Right renal pelvis (tissue), 4 donors: ENCODE data around the gene PTOV1. TPM values are rescaled to one million over a fixed set of nuclear protein-coding genes. Genes with fewer than 3 reads are reported as not detected.
A peak's percentile ranks its signal among the peaks of the same experiment; 100 is the strongest.

ENCODE experiments used
- DNase-seq, 4 donors: peaks; one replicate each; pipeline ENCODE4 v3.0.0-alpha.2; 2013; ENCODE audit warnings: low read depth in 4 of 4, low spot score in 3 of 4, missing footprints in 1 of 4
- polyA plus RNA-seq, 4 donors: library from polyadenylated mRNA; unstranded; fragments of 120-200 nt; gene quantifications; one replicate each; pipeline ENCODE4 v1.2.1, GENCODE V29; 2013; ENCODE audit not compliant: insufficient read length in 4 of 4

PTOV1 gene
- polyA plus RNA-seq, 4 donors, result 249 to 353 (median 277) TPM

GRCh38 chr19:49884109-49884508, 33.1 kb downstream of the PTOV1 start:
- DNase-seq, result no peak

- no peak for DNase-seq
Observed at GRCh38 chr19:49884760-49885159, 33.8 kb downstream of the PTOV1 start.

DNA sequence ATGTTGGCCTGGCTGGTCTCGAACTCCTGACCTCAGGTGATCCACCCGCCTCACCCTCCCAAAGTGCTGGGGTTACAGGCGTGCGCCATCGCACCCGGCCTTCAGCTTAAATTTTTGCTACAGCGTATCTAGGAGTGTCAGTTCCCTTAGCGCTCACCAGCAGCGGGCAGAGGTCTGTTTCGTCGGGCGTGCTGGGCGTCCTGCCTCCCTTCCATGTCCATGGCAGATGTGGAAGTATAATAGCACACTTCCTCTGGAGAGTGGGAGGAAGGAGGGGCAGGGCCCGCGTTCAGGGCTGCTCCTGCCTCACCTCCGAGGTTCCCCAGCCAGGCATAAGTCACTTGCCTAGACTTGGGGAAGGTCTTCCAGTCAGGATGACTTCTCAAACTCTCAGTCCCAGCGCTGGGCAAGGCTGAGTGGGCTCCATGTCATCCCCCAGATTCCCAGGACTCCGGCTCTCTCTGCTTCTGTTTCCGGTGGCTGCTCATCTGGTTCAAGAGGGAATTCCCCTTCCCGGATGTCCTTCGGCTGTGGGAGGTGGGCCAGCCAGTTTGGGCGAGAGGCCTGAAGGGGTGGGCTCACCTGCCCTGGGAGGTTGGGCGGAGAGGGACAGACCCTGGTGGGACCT, 36.2 kb downstream of the PTOV1 start:
- DNase-seq, result no peak

- no peak for DNase-seq
Observed at GRCh38 chr19:49887665-49888509, 36.9 kb downstream of the PTOV1 start.

DNA sequence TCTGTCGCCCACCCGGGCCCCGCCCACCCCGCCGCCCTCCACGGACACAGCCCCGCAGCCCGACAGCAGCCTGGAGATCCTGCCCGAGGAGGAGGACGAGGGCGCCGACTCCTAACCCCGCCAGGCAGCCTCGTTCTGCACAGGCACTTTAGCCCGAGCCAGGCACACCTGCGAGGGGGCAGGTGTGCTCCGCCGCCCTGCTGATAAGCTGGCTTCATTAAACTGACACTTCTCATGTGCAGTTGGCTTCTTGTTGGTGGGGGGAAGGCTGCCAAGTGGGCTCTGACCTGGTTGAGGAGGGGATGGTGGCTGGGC, 37.5 kb downstream of the PTOV1 start:
- DNase-seq, result no peak

- no peak for DNase-seq
Observed at GRCh38 chr19:49889038-49889686, 38.2 kb downstream of the PTOV1 start.

DNA sequence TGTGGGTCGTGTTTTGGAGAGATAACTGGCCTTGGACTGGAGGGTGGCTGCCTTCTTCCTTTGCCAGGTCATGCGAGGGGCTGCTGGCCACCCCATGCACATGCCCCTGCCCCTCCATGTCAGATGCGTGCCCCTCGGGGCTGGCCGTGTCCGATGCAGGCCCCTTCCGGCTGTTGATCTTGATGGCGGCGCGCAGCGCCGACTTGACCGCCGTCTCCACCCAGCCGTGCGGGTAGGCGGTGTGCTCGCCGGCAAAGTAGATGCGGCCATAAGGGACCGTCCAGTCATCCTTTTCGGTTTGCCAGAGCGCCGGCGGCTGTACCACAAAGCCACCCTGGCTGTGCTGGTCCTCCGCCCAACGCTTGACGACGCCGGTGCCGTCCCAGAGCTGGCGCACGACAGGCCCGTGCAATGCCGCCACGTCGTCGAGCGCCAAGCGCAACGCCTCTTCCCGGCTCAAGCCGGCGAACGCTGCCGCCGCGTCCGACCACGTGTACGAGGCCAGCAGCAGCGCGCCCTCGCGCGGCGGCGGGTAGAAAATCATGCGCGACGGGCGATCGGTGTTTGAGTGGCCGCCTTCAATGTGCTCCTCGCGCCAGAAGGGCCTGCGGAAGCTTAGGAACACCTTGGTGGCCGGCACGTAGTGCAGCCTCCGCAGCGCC, 38.9 kb downstream of the PTOV1 start:
- peak in 2 of 4 donors; percentile 51 to 76 for DNase-seq

- DNase-seq, result no peak
Observed at GRCh38 chr19:49890349-49891311, 39.7 kb downstream of the PTOV1 start.

DNA sequence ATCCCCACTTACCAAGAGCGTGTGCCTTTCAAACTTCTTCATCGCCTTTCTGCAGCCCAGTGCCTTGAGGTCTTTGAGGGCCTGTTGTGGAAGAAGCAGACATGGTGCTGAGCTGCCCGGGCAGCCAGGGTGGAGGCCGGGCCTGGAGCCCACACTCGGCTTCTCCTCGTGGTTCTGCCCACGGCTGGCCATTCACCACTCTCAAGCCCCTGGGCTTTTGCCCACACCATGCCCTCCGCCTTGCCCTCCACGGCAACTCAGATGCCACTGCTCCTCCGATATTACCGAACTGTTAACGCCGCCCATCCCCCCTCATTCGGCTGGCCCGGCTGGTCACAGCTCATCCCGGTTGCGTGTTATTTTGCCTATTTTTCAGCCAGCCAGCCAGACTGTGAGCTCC, 40.4 kb downstream of the PTOV1 start:
- DNase-seq, result no peak

GRCh38 chr19:49892716-49893115, 41.8 kb downstream of the PTOV1 start:
- DNase-seq, result no peak

- DNase-seq, result no peak
Observed at GRCh38 chr19:49894011-49894664, 43.2 kb downstream of the PTOV1 start.

GRCh38 chr19:49894879-49895565, 44.1 kb downstream of the PTOV1 start:
- no peak for DNase-seq

- DNase-seq, result no peak
Observed at GRCh38 chr19:49895566-49896297, 44.8 kb downstream of the PTOV1 start.

- no peak for DNase-seq
Observed at GRCh38 chr19:49896863-49897621, 46.1 kb downstream of the PTOV1 start, which contains the start of gene IL4I1. TSS of gene IL4I1 (minus strand) at chr19:49896887. CDS start at chr19:49896160, 727 bp downstream.

- no peak for DNase-seq
Observed at GRCh38 chr19:49904136-49904535, 53.2 kb downstream of the PTOV1 start.

DNA sequence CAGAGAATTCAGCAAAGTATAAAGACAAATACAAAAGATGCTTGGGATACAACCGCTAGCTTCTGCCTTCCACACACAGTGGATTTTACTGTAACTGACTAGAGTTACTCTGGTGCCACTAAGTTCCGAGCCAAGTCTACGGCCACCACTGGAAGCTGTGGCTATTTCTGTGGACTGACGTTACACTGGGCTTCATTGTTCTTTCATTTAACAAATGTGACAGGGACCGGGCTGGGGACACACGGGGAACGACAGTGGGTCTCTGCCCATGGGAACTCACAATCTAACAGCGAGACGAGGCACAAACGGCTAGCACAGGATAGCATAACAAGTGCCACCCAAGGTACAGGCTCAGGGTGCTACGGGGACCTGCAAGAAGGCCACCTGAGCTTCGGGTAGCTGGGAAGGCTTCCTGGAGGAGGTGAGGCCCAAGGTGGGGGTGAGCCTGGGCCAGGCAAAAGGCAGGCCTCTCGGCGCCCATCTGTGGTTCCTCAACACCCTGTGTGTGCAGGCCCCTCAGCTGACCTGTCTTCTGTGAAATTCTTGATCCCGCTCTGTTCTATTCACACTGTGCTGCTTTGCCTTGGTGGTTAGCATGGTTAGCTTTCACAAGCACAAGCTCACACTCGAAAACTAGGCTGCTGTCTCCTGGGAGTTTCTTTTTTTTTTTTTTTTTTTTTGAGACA, 56.1 kb downstream of the PTOV1 start:
- no peak for DNase-seq
